HCT116 (cell line): ENCODE measurements around the gene ATP8B4. TPM values are rescaled to one million over a fixed set of nuclear protein-coding genes. Genes with fewer than 3 reads are reported as not detected.

Source experiments
- ATAC-seq: fragments of 200-7000 bp; cut with Tn5 transposase; 2 replicates; pipeline ENCODE4 v1.9.1; 2020; ENCODE audit warnings: mild to moderate bottlenecking, moderate library complexity
- BruUV-seq: library from RNA; stranded (reverse); fragments of 400-500 nt; replicated peaks from 2 replicates; lab custom pipeline; 2021; lab: Mats Ljungman, UMichigan
- CTCF ChIA-PET: fragments of 300-600 bp; sonication (Branson Sonifier 250); formaldehyde crosslinking; loops from one replicate; lab custom pipeline; 2021; ENCODE audit warnings: antibody characterized with exemption; lab: Charles Lee
- POLR2A ChIA-PET: fragments of 300-600, 350-600 bp; sonication (Branson Sonifier 250); formaldehyde crosslinking; loops from one replicate; lab custom pipeline; 2021; ENCODE audit warnings: antibody characterized with exemption; lab: Charles Lee
- RAD21 ChIA-PET, 2 experiments: fragments of 300-600 bp; sonication (Branson Sonifier 250); formaldehyde crosslinking; loops; one replicate each; lab custom pipeline; 2023; ENCODE audit warnings: low total read pairs in 2 of 2; ENCODE audit not compliant: uncharacterized antibody in 2 of 2, unreplicated experiment in 2 of 2, low non-redundant PET in 1 of 2; lab: Charles Lee
- DNase-seq: peaks from one replicate; pipeline ENCODE4 v3.0.0-alpha.2; 2010; ENCODE audit warnings: low read depth, low spot score
- H2AFZ ChIP-seq: fragments of 200-600 bp; shearing (Covaris generic), sonication (generic); 2 replicates; pipeline ENCODE4 v1.6.1; 2017; ENCODE audit warnings: low read depth, mixed run types, mixed read lengths, antibody characterized with exemption, low read length; ENCODE audit not compliant: poor library complexity, severe bottlenecking
- H3K27ac ChIP-seq: 2 replicates; pipeline ENCODE4 v1.5.1; 2012; ENCODE audit warnings: low read depth, low read length
- H3K27me3 ChIP-seq: fragments of 200-600 bp; sonication (generic); 2 replicates; pipeline ENCODE4 v1.6.1; 2016; ENCODE audit warnings: mixed run types, low read length, mixed read lengths; ENCODE audit not compliant: insufficient read depth
- H3K36me3 ChIP-seq, 2 experiments: fragments of 200-500 bp in 1 of 2; fragments of 200-600 bp in 1 of 2; sonication (Bioruptor generic) in 1 of 2; sonication (generic) in 1 of 2; 2 replicates each; pipeline versions ENCODE4 v1.5.1 to v1.6.1; 2014 to 2016; ENCODE audit warnings: low read length in 2 of 2, inconsistent platforms in 1 of 2, mixed read lengths in 1 of 2, mixed run types in 1 of 2; ENCODE audit not compliant: insufficient read depth in 2 of 2, control insufficient read depth in 1 of 2
- H3K4me1 ChIP-seq, 2 experiments: fragments of 200-600 bp in 1 of 2; sonication (generic) in 1 of 2; 2 replicates each; pipeline versions ENCODE4 v1.5.1 to v1.6.1; 2012 to 2017; ENCODE audit warnings: low read length in 2 of 2, inconsistent platforms in 1 of 2, mild to moderate bottlenecking in 1 of 2, mixed read lengths in 1 of 2, mixed run types in 1 of 2, moderate library complexity in 1 of 2; ENCODE audit not compliant: insufficient read depth in 2 of 2, control insufficient read depth in 1 of 2
- H3K4me2 ChIP-seq: fragments of 200-600 bp; sonication (generic); 2 replicates; pipeline ENCODE4 v1.6.1; 2017; ENCODE audit warnings: mixed run types, low read length, mixed read lengths
- H3K4me3 ChIP-seq, 2 experiments: fragments of 200-600 bp in 1 of 2; sonication (generic) in 1 of 2; replicated peaks in 1 of 2; 2 replicates each; pipeline ENCODE4 v1.5.1; 2011 to 2016; ENCODE audit warnings: low read length in 2 of 2, control low read depth in 1 of 2, low read depth in 1 of 2, mild to moderate bottlenecking in 1 of 2, mixed read lengths in 1 of 2, mixed run types in 1 of 2
- H3K79me2 ChIP-seq: fragments of 200-600 bp; sonication (generic); 2 replicates; pipeline ENCODE4 v1.6.1; 2017; ENCODE audit warnings: mild to moderate bottlenecking, mixed run types, low read length, moderate library complexity, mixed read lengths; ENCODE audit not compliant: insufficient read depth
- H3K9ac ChIP-seq: fragments of 200-600 bp; sonication (generic); 2 replicates; pipeline ENCODE4 v1.6.1; 2016; ENCODE audit warnings: low read length, mixed read lengths
- H3K9me2 ChIP-seq: fragments of 200-600 bp; sonication (generic), shearing (Covaris generic); 2 replicates; pipeline ENCODE4 v1.6.1; 2017; ENCODE audit warnings: mixed run types, mild to moderate bottlenecking, moderate library complexity; ENCODE audit not compliant: insufficient read depth
- H3K9me3 ChIP-seq, 2 experiments: fragments of 200-500 bp in 1 of 2; fragments of 200-600 bp in 1 of 2; sonication (Bioruptor generic) in 1 of 2; sonication (generic) in 1 of 2; 2 replicates each; pipeline ENCODE4 v1.6.1; 2014 to 2017; ENCODE audit warnings: low read length in 2 of 2, mixed read lengths in 2 of 2, inconsistent platforms in 1 of 2, low read depth in 1 of 2, mild to moderate bottlenecking in 1 of 2, mixed run types in 1 of 2, moderate library complexity in 1 of 2; ENCODE audit not compliant: control insufficient read depth in 1 of 2, insufficient read depth in 1 of 2
- H4K20me1 ChIP-seq: fragments of 200-600 bp; sonication (generic), shearing (Covaris generic); 2 replicates; pipeline ENCODE4 v1.6.1; 2017; ENCODE audit warnings: mixed run types, mild to moderate bottlenecking, moderate library complexity; ENCODE audit not compliant: insufficient read depth
- CBX3 ChIP-seq: IDR thresholded peaks from 2 replicates; pipeline ENCODE4 v1.6.1; 2012; ENCODE audit warnings: low read depth
- CEBPB ChIP-seq: IDR thresholded peaks from 2 replicates; pipeline ENCODE4 v1.6.1; 2012; ENCODE audit warnings: low read depth
- EZH2phosphoT487 ChIP-seq: fragments of 200-600 bp; IDR thresholded peaks from 2 replicates; pipeline ENCODE4 v1.6.1; 2018; ENCODE audit warnings: antibody characterized with exemption, borderline replicate concordance
- JUND ChIP-seq: IDR thresholded peaks from 2 replicates; pipeline ENCODE4 v1.6.1; 2012
- REST ChIP-seq: IDR thresholded peaks from 2 replicates; pipeline ENCODE4 v1.6.1; 2012; ENCODE audit warnings: low read depth
- SP1 ChIP-seq: IDR thresholded peaks from 2 replicates; pipeline ENCODE4 v1.6.1; 2012; ENCODE audit warnings: low read depth
- SRF ChIP-seq: IDR thresholded peaks from 2 replicates; pipeline ENCODE4 v1.6.1; 2012; ENCODE audit warnings: low read depth
- TCF7L2 ChIP-seq: IDR thresholded peaks from 2 replicates; pipeline ENCODE4 v1.7.0; 2011; ENCODE audit warnings: borderline replicate concordance, inconsistent platforms; ENCODE audit not compliant: insufficient read depth, insufficient read length; ENCODE audit errors: extremely low read depth
- intact Hi-C: fragments of 100-400 bp; cut with micrococcal nuclease; formaldehyde crosslinking; loops from 2 replicates; pipeline ENCODE4 v1.10.0; 2022
- total RNA-seq: library from RNA; stranded (reverse); gene quantifications from one replicate; pipeline ENCODE4 v1.2.1, GENCODE V29; 2021; ENCODE audit not compliant: unreplicated experiment

Gene ATP8B4
- total RNA-seq, 1 experiment from 2014 or later: 0.25 TPM

GRCh38 chr15:49863431-49864224 lies 255.4 kb downstream of the ATP8B4 start (continued):
- TF ChIP-seq CBX3: no peak
- TF ChIP-seq CEBPB: no peak
- TF ChIP-seq EZH2phosphoT487: no peak
- no peak for TF ChIP-seq SRF

GRCh38 chr15:49860101-49860500 lies 258.9 kb downstream of the ATP8B4 start:
- DNase-seq: no peak
- H3K27me3 ChIP-seq: no peaks in the 10 kb centered on the region
- RAD21 ChIA-PET: no interaction called here
- no peaks in the 10 kb centered on the region for H4K20me1 ChIP-seq
- TF ChIP-seq SRF (no peak), JUND (no peak), TCF7L2 (no peak), REST (no peak), EZH2phosphoT487 (no peak), SP1 (no peak)
- no peaks in the 10 kb centered on the region for H3K9me3 ChIP-seq
- POLR2A ChIA-PET: no interaction called here
- H2AFZ ChIP-seq: no peak overlapping the region
- intact Hi-C loops: no loop called here
- H3K79me2 ChIP-seq: no peaks in the 10 kb centered on the region
- no peak overlapping the region for H3K4me3 ChIP-seq
- ATAC-seq: no peak
- no peak overlapping the region for H3K4me2 ChIP-seq
- no peaks in the 10 kb centered on the region for H3K4me1 ChIP-seq
- no peak overlapping the region for H3K27ac ChIP-seq
- no TSS peak for BruUV-seq
- no peaks in the 10 kb centered on the region for H3K9me2 ChIP-seq
- H3K36me3 ChIP-seq: no peaks in the 10 kb centered on the region
- CTCF ChIA-PET: interaction anchor here (1.3 kb wide), 1 partner anchor 15 kb away, joined by 5 read pairs; no protein-coding TSS in a partner anchor
- H3K9ac ChIP-seq: no peak overlapping the region
